ENCODE data around the gene PLPP7. TPM values are rescaled to one million over a fixed set of nuclear protein-coding genes. Genes with fewer than 3 reads are reported as not detected.

PLPP7 gene
- polyA plus RNA-seq, 1 donor from 2014 or later, result 0.87 TPM

GRCh38 chr9:131309530-131310276 lies 20.2 kb downstream of the PLPP7 start:
- no peaks in the 10 kb centered on the region for H3K79me2 ChIP-seq (replicated peaks; ENCODE audit: insufficient read depth, low read length)
- TF ChIP-seq EP300 (conservative IDR thresholded peaks at IDR 0.05; ENCODE audit: poor library complexity, severe bottlenecking), result no peak
- TF ChIP-seq CTCF (IDR thresholded peaks at IDR 0.05; ENCODE audit: poor library complexity, severe bottlenecking), result no peak
- TF ChIP-seq REST (IDR thresholded peaks at IDR 0.05; ENCODE audit: borderline replicate concordance), result no peak
- TF ChIP-seq TAF1 (IDR thresholded peaks at IDR 0.05; ENCODE audit: low read depth), result no peak
- no peak for TF ChIP-seq POLR2AphosphoS5 (IDR thresholded peaks at IDR 0.05)
- no peak for TF ChIP-seq MXI1 (conservative IDR thresholded peaks at IDR 0.05; ENCODE audit: poor library complexity, severe bottlenecking)
- no peak for TF ChIP-seq RAD21 (conservative IDR thresholded peaks at IDR 0.05)
- TF ChIP-seq EZH2 (IDR thresholded peaks at IDR 0.05; ENCODE audit: borderline replicate concordance, insufficient read depth, low read length, poor library complexity, severe bottlenecking), result no peak
- TF ChIP-seq SMC3 (conservative IDR thresholded peaks at IDR 0.05; ENCODE audit: poor library complexity), result no peak
- H3K36me3 ChIP-seq (ENCODE audit: insufficient read depth, low read length), result no peaks in the 10 kb centered on the region
- no peaks in the 10 kb centered on the region for H4K20me1 ChIP-seq (ENCODE audit: insufficient read depth)
- H3K27me3 ChIP-seq (ENCODE audit: insufficient read depth, low read depth, low read length), result no peaks in the 10 kb centered on the region
- H3K9me3 ChIP-seq (ENCODE audit: low read length), result no peaks in the 10 kb centered on the region
- no peak overlapping the region for H3K4me3 ChIP-seq (ENCODE audit: low read length)
- no peak overlapping the region for H3K4me2 ChIP-seq (ENCODE audit: low read length)
- no peak overlapping the region for H3K9ac ChIP-seq (ENCODE audit: low read length)
- no peak overlapping the region for H3K27ac ChIP-seq (ENCODE audit: low read length)
- H3K9me2 ChIP-seq (ENCODE audit: insufficient read depth, low read length), result no peaks in the 10 kb centered on the region
- H3F3A ChIP-seq (ENCODE audit: insufficient read depth, low read length, poor library complexity, severe bottlenecking), result no peaks in the 10 kb centered on the region
- H2AFZ ChIP-seq (ENCODE audit: low read depth, low read length), result no peak overlapping the region

- no peak overlapping the region for H2AFZ ChIP-seq (ENCODE audit: low read depth, low read length)
- TF ChIP-seq EP300 (conservative IDR thresholded peaks at IDR 0.05; ENCODE audit: poor library complexity, severe bottlenecking), result no peak
- TF ChIP-seq SMC3 (conservative IDR thresholded peaks at IDR 0.05; ENCODE audit: poor library complexity), result no peak
- no peak for TF ChIP-seq POLR2AphosphoS5 (IDR thresholded peaks at IDR 0.05)
- no peak for TF ChIP-seq CTCF (IDR thresholded peaks at IDR 0.05; ENCODE audit: poor library complexity, severe bottlenecking)
- H3K4me3 ChIP-seq (ENCODE audit: low read length), result no peak overlapping the region
Measured at GRCh38 chr9:131310833-131311554, 21.5 kb downstream of the PLPP7 start.

More at GRCh38 chr9:131310833-131311554, 21.5 kb downstream of the PLPP7 start:
- Histone ChIP-seq H3K27me3 (ENCODE audit: insufficient read depth, low read depth, low read length) (no peaks in the 10 kb centered on the region), H3K36me3 (ENCODE audit: insufficient read depth, low read length) (no peaks in the 10 kb centered on the region), H3K27ac (ENCODE audit: low read length) (no peak overlapping the region), H3K4me2 (ENCODE audit: low read length) (no peak overlapping the region), H3K9me3 (ENCODE audit: low read length) (no peaks in the 10 kb centered on the region), H4K20me1 (ENCODE audit: insufficient read depth) (no peaks in the 10 kb centered on the region), H3F3A (ENCODE audit: insufficient read depth, low read length, poor library complexity, severe bottlenecking) (no peaks in the 10 kb centered on the region), H3K9me2 (ENCODE audit: insufficient read depth, low read length) (no peaks in the 10 kb centered on the region), H3K79me2 (replicated peaks; ENCODE audit: insufficient read depth, low read length) (no peaks in the 10 kb centered on the region), H3K9ac (ENCODE audit: low read length) (no peak overlapping the region)
